ENCODE data around the gene EGFR. TPM values are rescaled to one million over a fixed set of nuclear protein-coding genes. Genes with fewer than 3 reads are reported as not detected.
A peak's percentile ranks its signal among the peaks of the same experiment; 100 is the strongest.

Gene EGFR
- total RNA-seq, 6 experiments from 2014 or later = 59.3 to 127 (median 93.7) TPM

- H3K9me3 ChIP-seq = no peaks in the 10 kb centered on the region
- H3K4me3 ChIP-seq = no peak overlapping the region
- DNase-seq (no peak), ATAC-seq (no peak)
- no peaks in the 10 kb centered on the region for H3K27me3 ChIP-seq
- H3K36me3 ChIP-seq = no peaks in the 10 kb centered on the region
- peaks cover 0 to 67% (median 25%) of the 10 kb centered on the region in 4 donors for H3K4me1 ChIP-seq
- WGBS (ENCODE audit: insufficient coverage, low coverage, low lambda C conversion rate, missing lambda C conversion rate) = 50% methylated on average over 1 of the region's 3 CpGs
- no peak for TF ChIP-seq CTCF (IDR thresholded peaks at IDR 0.05)
- TF ChIP-seq POLR2A (IDR thresholded peaks at IDR 0.05) = no peak
- peak overlapping the region in 2 of 3 donors; percentile 64 to 88 for H3K27ac ChIP-seq
- intact Hi-C loops (cut with DNase I) = no loop called here
Observed at GRCh38 chr7:55043691-55044370, 25.0 kb downstream of the EGFR start.

- no peak for TF ChIP-seq POLR2A (IDR thresholded peaks at IDR 0.05)
- TF ChIP-seq CTCF (IDR thresholded peaks at IDR 0.05) = no peak
- peak overlapping the region in 2 of 3 donors; percentile 64 to 88 for H3K27ac ChIP-seq
- intact Hi-C loops (cut with DNase I) = no loop called here
- WGBS (ENCODE audit: insufficient coverage, low coverage, low lambda C conversion rate, missing lambda C conversion rate) = 56% methylated on average over 2 of the region's 6 CpGs
- peaks cover 0 to 72% (median 28%) of the 10 kb centered on the region in 4 donors for H3K4me1 ChIP-seq
- ATAC-seq = peak; percentile 12 to 34 (median 25)
- no peaks in the 10 kb centered on the region for H3K27me3 ChIP-seq
- H3K36me3 ChIP-seq = no peaks in the 10 kb centered on the region
- H3K9me3 ChIP-seq = no peaks in the 10 kb centered on the region
- peak in 1 of 3 donors; percentile 63 for DNase-seq
- no peak overlapping the region for H3K4me3 ChIP-seq
Observed at GRCh38 chr7:55044371-55044717, 25.5 kb downstream of the EGFR start.

GRCh38 chr7:55044791-55045190, 26.0 kb downstream of the EGFR start:
- H3K4me1 ChIP-seq = peaks cover 0 to 75% (median 28%) of the 10 kb centered on the region in 4 donors
- H3K27me3 ChIP-seq = no peaks in the 10 kb centered on the region
- 32% methylated on average over 5 of the region's 5 CpGs for WGBS (ENCODE audit: insufficient coverage, low coverage, low lambda C conversion rate, missing lambda C conversion rate)
- no peaks in the 10 kb centered on the region for H3K9me3 ChIP-seq
- peak overlapping the region in 2 of 3 donors; percentile 64 to 88 for H3K27ac ChIP-seq
- DNase-seq = no peak
- no peaks in the 10 kb centered on the region for H3K36me3 ChIP-seq
- ATAC-seq = peak in 3 of 4 donors; percentile 2 to 22 (median 4)
- no peak overlapping the region for H3K4me3 ChIP-seq
- intact Hi-C loops (cut with DNase I) = no loop called here
- no peak for TF ChIP-seq CTCF (IDR thresholded peaks at IDR 0.05)
- no peak for TF ChIP-seq POLR2A (IDR thresholded peaks at IDR 0.05)

- H3K4me1 ChIP-seq = peaks cover 0 to 69% (median 28%) of the 10 kb centered on the region in 4 donors
- no peaks in the 10 kb centered on the region for H3K9me3 ChIP-seq
- peak overlapping the region; percentile 26 to 88 (median 85) for H3K27ac ChIP-seq
- 50% methylated on average over 6 of the region's 7 CpGs for WGBS (ENCODE audit: insufficient coverage, low coverage, low lambda C conversion rate, missing lambda C conversion rate)
- ATAC-seq (peak; percentile 42 to 64 (median 58)), DNase-seq (peak in 1 of 3 donors; percentile 69)
- intact Hi-C loops (cut with DNase I) = no loop called here
- no peaks in the 10 kb centered on the region for H3K36me3 ChIP-seq
- H3K27me3 ChIP-seq = no peaks in the 10 kb centered on the region
- TF ChIP-seq POLR2A (IDR thresholded peaks at IDR 0.05) (no peak), CTCF (IDR thresholded peaks at IDR 0.05) (no peak)
- no peak overlapping the region for H3K4me3 ChIP-seq
Observed at GRCh38 chr7:55046582-55047342, 27.9 kb downstream of the EGFR start.

All from right lobe of liver (tissue), 6 donors.